IMR-90 (cell line): ENCODE measurements around the gene CDKL5.

Experiments used
- CTCF ChIP-seq: conservative IDR thresholded peaks from 2 replicates; pipeline ENCODE4 v1.5.1; 2012; ENCODE audit warnings: mild to moderate bottlenecking, low read depth, low read length, improper control_type of control experiment
- ELK1 ChIP-seq: fragments of 150-350 bp; IDR thresholded peaks from 2 replicates; pipeline ENCODE4 v1.6.1; 2016; ENCODE audit warnings: low read depth, mild to moderate bottlenecking, low read length, moderate library complexity, borderline replicate concordance
- FOS ChIP-seq: fragments of 150-350 bp; IDR thresholded peaks from 2 replicates; pipeline ENCODE4 v1.6.1; 2016; ENCODE audit warnings: low read depth, low read length
- MAFK ChIP-seq: IDR thresholded peaks from 2 replicates; pipeline ENCODE4 v1.6.1; 2012; ENCODE audit warnings: low read depth, low read length, improper control_type of control experiment
- MXI1 ChIP-seq: IDR thresholded peaks from 2 replicates; pipeline ENCODE4 v1.6.1; 2012; ENCODE audit warnings: low read depth, mild to moderate bottlenecking, low read length, moderate library complexity, borderline replicate concordance
- NFE2L2 ChIP-seq: fragments of 150-350 bp; IDR thresholded peaks from 2 replicates; pipeline ENCODE4 v1.6.1; 2016; ENCODE audit warnings: low read depth, mild to moderate bottlenecking, low read length
- POLR2A ChIP-seq: IDR thresholded peaks from 2 replicates; pipeline ENCODE4 v1.6.1; 2012; ENCODE audit warnings: mild to moderate bottlenecking, low read depth, low read length
- RAD21 ChIP-seq: IDR thresholded peaks from 2 replicates; pipeline ENCODE4 v1.6.1; 2012; ENCODE audit warnings: low read length, improper control_type of control experiment
- RFX5 ChIP-seq: IDR thresholded peaks from 2 replicates; pipeline ENCODE4 v1.8.0; 2012; ENCODE audit warnings: low read depth, mild to moderate bottlenecking, low read length, moderate library complexity
- SMC3 ChIP-seq: fragments of 150-350 bp; IDR thresholded peaks from 2 replicates; pipeline ENCODE4 v1.6.1; 2016; ENCODE audit warnings: low read depth, mild to moderate bottlenecking, antibody characterized with exemption, low read length, moderate library complexity

GRCh38 chrX:18457000-18457399 is 31.6 kb downstream of the CDKL5 start:
- no peak for TF ChIP-seq POLR2A
- no peak for TF ChIP-seq RAD21
- no peak for TF ChIP-seq CTCF
- TF ChIP-seq ELK1 = no peak
- TF ChIP-seq FOS = no peak
- TF ChIP-seq SMC3 = no peak
- no peak for TF ChIP-seq MXI1
- TF ChIP-seq MAFK = no peak
- no peak for TF ChIP-seq NFE2L2
- TF ChIP-seq RFX5 = no peak
